Caki2 (cell line): ENCODE data around the gene PARVA. TPM values are rescaled to one million over a fixed set of nuclear protein-coding genes. Genes with fewer than 3 reads are reported as not detected.

Source experiments
- DNase-seq: peaks from one replicate; pipeline ENCODE4 v3.0.0-alpha.2; 2015; ENCODE audit warnings: low read depth
- in situ Hi-C: cut with HindIII; loops from 2 replicates; pipeline ENCODE4 v1.10.0; 2016; ENCODE audit warnings: low sequenced_read_pairs, low pct_unique_long_range_greater_than_20kb, mixed read lengths
- total RNA-seq: library from RNA; depleted of rRNA; stranded (reverse); fragments of >200 nt; shearing (Covaris generic); gene quantifications from 2 replicates; pipeline ENCODE4 v1.2.3, GENCODE V29; 2014; ENCODE audit warnings: low replicate concordance

PARVA gene
- total RNA-seq, 1 experiment from 2014 or later: 14.8 TPM

- no peak for DNase-seq
- in situ Hi-C loops: no loop called here
Measured at GRCh38 chr11:12417691-12418611, 40.6 kb downstream of the PARVA start.

GRCh38 chr11:12420040-12420439 is 42.7 kb downstream of the PARVA start:
- in situ Hi-C loops: no loop called here
- DNase-seq: no peak

GRCh38 chr11:12420706-12421105 is 43.3 kb downstream of the PARVA start:
- in situ Hi-C loops: no loop called here
- DNase-seq: no peak

GRCh38 chr11:12421386-12421785 is 44.0 kb downstream of the PARVA start:
- in situ Hi-C loops: no loop called here
- DNase-seq: no peak

GRCh38 chr11:12426176-12426575 is 48.8 kb downstream of the PARVA start:
- in situ Hi-C loops: no loop called here
- DNase-seq: no peak

- no peak for DNase-seq
Measured at GRCh38 chr11:12429155-12429554, 51.8 kb downstream of the PARVA start.

GRCh38 chr11:12430351-12430750 is 53.0 kb downstream of the PARVA start:
- no peak for DNase-seq
- in situ Hi-C loops: no loop called here

More at GRCh38 chr11:12429155-12429554, 51.8 kb downstream of the PARVA start:
- in situ Hi-C loops: no loop called here

- in situ Hi-C loops: no loop called here
- peak; percentile 37 for DNase-seq
Measured at GRCh38 chr11:12430954-12431595, 53.7 kb downstream of the PARVA start.

- in situ Hi-C loops: no loop called here
- no peak for DNase-seq
Measured at GRCh38 chr11:12432507-12432906, 55.1 kb downstream of the PARVA start.

GRCh38 chr11:12433121-12433520 is 55.8 kb downstream of the PARVA start:
- in situ Hi-C loops: no loop called here

GRCh38 chr11:12433571-12434324 is 56.4 kb downstream of the PARVA start:
- no peak for DNase-seq
- in situ Hi-C loops: no loop called here

More at GRCh38 chr11:12433121-12433520, 55.8 kb downstream of the PARVA start:
- no peak for DNase-seq

GRCh38 chr11:12434325-12434654 is 56.9 kb downstream of the PARVA start:
- no peak for DNase-seq
- in situ Hi-C loops: no loop called here

- in situ Hi-C loops: no loop called here
- DNase-seq: no peak
Measured at GRCh38 chr11:12435264-12435663, 57.9 kb downstream of the PARVA start.

- no peak for DNase-seq
- in situ Hi-C loops: no loop called here
Measured at GRCh38 chr11:12436266-12436665, 58.9 kb downstream of the PARVA start.

GRCh38 chr11:12438291-12438690 is 60.9 kb downstream of the PARVA start:
- no peak for DNase-seq
- in situ Hi-C loops: no loop called here

- DNase-seq: no peak
- in situ Hi-C loops: no loop called here
Measured at GRCh38 chr11:12439615-12440014, 62.2 kb downstream of the PARVA start.

- DNase-seq: no peak
- in situ Hi-C loops: no loop called here
Measured at GRCh38 chr11:12440565-12440964, 63.2 kb downstream of the PARVA start.

GRCh38 chr11:12441231-12441861 is 64.0 kb downstream of the PARVA start:
- no peak for DNase-seq
- in situ Hi-C loops: no loop called here

GRCh38 chr11:12444601-12445000 is 67.2 kb downstream of the PARVA start:
- no peak for DNase-seq
- in situ Hi-C loops: no loop called here
